ENCODE data around the gene SOX10.

DNA sequence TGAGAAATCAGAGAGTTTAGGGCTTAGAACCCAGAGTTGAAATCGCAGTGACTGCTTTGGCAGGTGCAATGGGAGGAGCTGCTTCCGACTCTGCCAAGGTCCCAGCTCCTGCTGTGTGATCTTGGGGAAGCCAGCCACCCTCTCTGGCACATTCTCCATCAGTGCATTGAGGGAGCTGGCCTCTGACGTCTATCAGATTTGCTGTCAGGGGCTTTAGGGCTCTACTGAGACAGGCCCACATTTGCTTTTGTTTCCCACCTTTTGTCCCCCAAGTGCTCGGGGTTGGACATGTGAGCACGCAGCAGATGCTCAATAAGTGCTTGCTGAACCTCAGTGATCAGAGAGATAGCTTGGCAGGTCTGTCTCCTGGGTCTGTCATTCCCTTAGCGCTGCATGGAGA lies 10.6 kb upstream of the SOX10 start:
- TF ChIP-seq POLR2AphosphoS5 (IDR thresholded peaks at IDR 0.05; ENCODE audit: low read depth, low read length): no peak
- no peak for TF ChIP-seq REST (IDR thresholded peaks at IDR 0.05; ENCODE audit: insufficient read depth in 1 of 2, low read depth in 2 of 2, low read length in 2 of 2)
